IMR-90 (cell line): ENCODE measurements around the gene CDYL2.

Experiments
- BHLHE40 ChIP-seq: fragments of 150-350 bp; IDR thresholded peaks from 2 replicates; pipeline ENCODE4 v1.6.1; 2016; ENCODE audit warnings: mild to moderate bottlenecking, low read depth, low read length
- CHD1 ChIP-seq: IDR thresholded peaks from 2 replicates; pipeline ENCODE4 v1.6.1; 2012; ENCODE audit warnings: low read depth, low read length, improper control_type of control experiment
- CTCF ChIP-seq: conservative IDR thresholded peaks from 2 replicates; pipeline ENCODE4 v1.5.1; 2012; ENCODE audit warnings: mild to moderate bottlenecking, low read depth, low read length, improper control_type of control experiment
- ELK1 ChIP-seq: fragments of 150-350 bp; IDR thresholded peaks from 2 replicates; pipeline ENCODE4 v1.6.1; 2016; ENCODE audit warnings: low read depth, mild to moderate bottlenecking, low read length, moderate library complexity, borderline replicate concordance
- MAFK ChIP-seq: IDR thresholded peaks from 2 replicates; pipeline ENCODE4 v1.6.1; 2012; ENCODE audit warnings: low read depth, low read length, improper control_type of control experiment
- MAZ ChIP-seq: IDR thresholded peaks from 2 replicates; pipeline ENCODE4 v1.6.1; 2012; ENCODE audit warnings: low read depth, mild to moderate bottlenecking, low read length, improper control_type of control experiment, moderate library complexity, borderline replicate concordance
- POLR2A ChIP-seq: IDR thresholded peaks from 2 replicates; pipeline ENCODE4 v1.6.1; 2012; ENCODE audit warnings: mild to moderate bottlenecking, low read depth, low read length
- RAD21 ChIP-seq: IDR thresholded peaks from 2 replicates; pipeline ENCODE4 v1.6.1; 2012; ENCODE audit warnings: low read length, improper control_type of control experiment
- RFX5 ChIP-seq: IDR thresholded peaks from 2 replicates; pipeline ENCODE4 v1.8.0; 2012; ENCODE audit warnings: low read depth, mild to moderate bottlenecking, low read length, moderate library complexity
- SMC3 ChIP-seq: fragments of 150-350 bp; IDR thresholded peaks from 2 replicates; pipeline ENCODE4 v1.6.1; 2016; ENCODE audit warnings: low read depth, mild to moderate bottlenecking, antibody characterized with exemption, low read length, moderate library complexity
- USF2 ChIP-seq: fragments of 150-350 bp; IDR thresholded peaks from 2 replicates; pipeline ENCODE4 v1.6.1; 2017; ENCODE audit warnings: mild to moderate bottlenecking, antibody characterized with exemption, low read length, low read depth

- TF ChIP-seq CTCF (no peak), MAZ (no peak), RFX5 (no peak), POLR2A (no peak), RAD21 (no peak), ELK1 (no peak), BHLHE40 (no peak), CHD1 (no peak), MAFK (no peak), SMC3 (no peak), USF2 (no peak)
Measured at GRCh38 chr16:80743772-80744171, 60.6 kb downstream of the CDYL2 start.
